ENCODE results near the gene PLCB2. TPM values are rescaled to one million over a fixed set of nuclear protein-coding genes. Genes with fewer than 3 reads are reported as not detected.

Gene PLCB2
- total RNA-seq, 1 donor from 2014 or later = 0.81 TPM

DNA sequence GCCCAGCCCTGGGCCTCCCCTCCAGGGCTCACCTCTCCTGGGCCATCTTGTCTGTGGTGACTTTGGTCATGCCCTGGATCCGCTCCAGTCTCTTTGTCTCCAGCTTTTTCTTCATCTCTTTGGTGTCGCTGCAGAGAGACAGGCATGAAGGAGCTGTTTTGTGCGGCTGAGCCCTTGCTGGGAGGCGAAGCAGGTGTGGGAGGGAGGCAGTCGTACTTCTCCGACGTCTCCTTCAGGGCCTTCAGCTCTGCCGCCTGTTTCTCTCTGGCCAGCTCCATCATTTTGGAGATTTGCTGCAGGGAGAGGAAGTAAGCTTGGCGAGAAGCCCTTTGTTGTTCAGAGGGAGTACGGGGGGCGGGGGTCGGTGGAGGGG is 17.2 kb downstream of the PLCB2 start:
- TF ChIP-seq, protein P1, sequence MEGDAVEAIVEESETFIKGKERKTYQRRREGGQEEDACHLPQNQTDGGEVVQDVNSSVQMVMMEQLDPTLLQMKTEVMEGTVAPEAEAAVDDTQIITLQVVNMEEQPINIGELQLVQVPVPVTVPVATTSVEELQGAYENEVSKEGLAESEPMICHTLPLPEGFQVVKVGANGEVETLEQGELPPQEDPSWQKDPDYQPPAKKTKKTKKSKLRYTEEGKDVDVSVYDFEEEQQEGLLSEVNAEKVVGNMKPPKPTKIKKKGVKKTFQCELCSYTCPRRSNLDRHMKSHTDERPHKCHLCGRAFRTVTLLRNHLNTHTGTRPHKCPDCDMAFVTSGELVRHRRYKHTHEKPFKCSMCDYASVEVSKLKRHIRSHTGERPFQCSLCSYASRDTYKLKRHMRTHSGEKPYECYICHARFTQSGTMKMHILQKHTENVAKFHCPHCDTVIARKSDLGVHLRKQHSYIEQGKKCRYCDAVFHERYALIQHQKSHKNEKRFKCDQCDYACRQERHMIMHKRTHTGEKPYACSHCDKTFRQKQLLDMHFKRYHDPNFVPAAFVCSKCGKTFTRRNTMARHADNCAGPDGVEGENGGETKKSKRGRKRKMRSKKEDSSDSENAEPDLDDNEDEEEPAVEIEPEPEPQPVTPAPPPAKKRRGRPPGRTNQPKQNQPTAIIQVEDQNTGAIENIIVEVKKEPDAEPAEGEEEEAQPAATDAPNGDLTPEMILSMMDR (conservative IDR thresholded peaks at IDR 0.05; ENCODE audit: low read depth, low read length) = no peak
- H3K4me3 ChIP-seq (ENCODE audit: low read depth, low read length) = no peak overlapping the region
- no peak for DNase-seq (ENCODE audit: low read depth)

DNA sequence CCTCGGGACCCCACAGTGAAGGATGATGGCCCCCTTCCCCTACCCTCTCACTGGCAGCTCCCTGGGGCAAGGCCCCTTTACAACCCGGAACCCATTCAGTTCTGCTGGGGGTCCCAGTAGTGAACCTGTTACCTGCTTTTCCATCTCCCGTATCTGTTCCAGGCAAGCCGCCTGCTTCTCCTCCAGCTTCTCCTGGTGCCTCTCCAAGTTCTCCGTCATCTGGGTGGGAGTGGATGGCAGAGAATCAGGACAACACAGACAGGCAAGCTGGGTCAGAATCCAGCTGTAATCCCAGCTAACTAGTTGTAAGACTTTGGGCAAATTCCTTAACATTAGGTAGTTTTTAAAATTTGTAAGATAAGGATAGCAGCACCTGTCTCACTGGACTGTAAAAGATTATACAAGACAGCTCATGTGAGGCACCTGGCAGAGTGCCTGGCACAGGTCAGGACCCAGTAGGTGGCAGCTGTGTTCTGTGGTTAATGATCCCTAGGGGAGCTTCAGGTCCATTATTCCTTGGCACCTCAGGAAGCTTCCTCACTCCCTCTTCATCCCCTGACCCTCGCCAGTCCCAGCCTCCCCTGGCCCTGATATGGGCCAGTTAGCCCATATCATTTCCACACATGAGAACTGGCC is 18.5 kb downstream of the PLCB2 start:
- DNase-seq (ENCODE audit: low read depth) = peak; percentile 46
- TF ChIP-seq, protein P1 (conservative IDR thresholded peaks at IDR 0.05; ENCODE audit: low read depth, low read length) = peak; percentile 24
- no peak overlapping the region for H3K4me3 ChIP-seq (ENCODE audit: low read depth, low read length)

DNA sequence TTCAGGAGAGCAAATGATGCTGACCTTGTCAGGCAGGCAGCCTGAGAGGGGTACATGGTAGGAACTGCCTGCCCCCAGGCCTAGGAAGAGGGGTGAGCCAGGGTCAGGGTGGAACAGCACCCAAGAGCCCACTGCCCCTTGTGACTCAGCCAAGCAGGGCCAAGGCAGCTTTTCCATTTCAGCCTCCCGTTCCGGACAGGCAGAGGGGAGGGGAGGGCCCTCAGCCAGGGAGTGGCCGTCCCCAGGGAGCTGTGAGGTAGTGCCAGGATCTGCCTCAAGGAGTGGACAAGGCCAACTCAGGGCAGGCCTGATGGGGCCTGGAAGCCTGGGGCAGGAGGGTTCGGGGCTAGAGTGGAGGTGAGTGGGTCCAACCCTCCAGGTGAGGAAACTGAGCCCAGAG is 19.8 kb downstream of the PLCB2 start:
- TF ChIP-seq, protein P1 (conservative IDR thresholded peaks at IDR 0.05; ENCODE audit: low read depth, low read length) = no peak
- H3K4me3 ChIP-seq (ENCODE audit: low read depth, low read length) = no peak overlapping the region
- DNase-seq (ENCODE audit: low read depth) = no peak

DNA sequence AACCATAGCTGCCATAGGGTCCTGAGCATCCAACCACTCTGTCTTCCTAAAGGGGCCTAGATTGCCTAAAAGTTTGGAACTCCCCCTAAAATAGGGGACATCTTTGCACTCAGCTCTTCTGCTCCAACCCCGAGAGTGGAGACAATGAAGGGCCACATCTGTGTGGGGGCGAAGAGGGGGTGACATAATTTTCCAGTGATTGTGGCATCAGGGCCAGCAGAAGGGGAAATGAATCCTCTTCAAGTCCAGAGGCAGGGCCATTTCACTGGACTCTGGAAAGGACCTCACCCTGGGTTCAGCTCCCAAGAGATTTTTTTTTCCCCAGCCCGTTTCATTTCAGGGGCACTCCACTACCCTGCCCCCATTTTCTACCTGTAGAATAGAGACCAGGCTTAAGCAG is 20.2 kb downstream of the PLCB2 start:
- DNase-seq (ENCODE audit: low read depth) = no peak
- TF ChIP-seq, protein P1 (conservative IDR thresholded peaks at IDR 0.05; ENCODE audit: low read depth, low read length) = no peak
- H3K4me3 ChIP-seq (ENCODE audit: low read depth, low read length) = no peak overlapping the region

DNA sequence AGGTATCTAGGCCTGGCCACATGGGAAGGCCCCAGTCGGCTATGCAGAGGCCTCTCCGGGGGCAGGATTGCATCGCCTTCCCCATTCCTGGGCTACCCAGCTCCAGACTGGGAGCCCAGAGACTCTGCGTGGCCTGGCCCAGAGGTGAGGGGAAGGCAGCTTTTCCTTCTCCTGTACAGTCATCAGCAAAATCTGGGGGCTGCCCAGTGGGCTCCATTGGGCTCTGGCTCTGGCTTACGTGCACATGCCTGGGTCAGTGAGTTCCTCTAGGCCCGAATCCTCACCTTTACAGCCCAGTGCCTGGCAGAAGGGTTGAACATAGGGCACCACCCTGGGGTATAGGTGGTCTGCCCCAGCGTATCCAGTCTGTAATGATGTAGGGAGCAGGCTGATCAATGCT is 20.9 kb downstream of the PLCB2 start:
- TF ChIP-seq, protein P1 (conservative IDR thresholded peaks at IDR 0.05; ENCODE audit: low read depth, low read length) = no peak
- DNase-seq (ENCODE audit: low read depth) = no peak
- no peak overlapping the region for H3K4me3 ChIP-seq (ENCODE audit: low read depth, low read length)

DNA sequence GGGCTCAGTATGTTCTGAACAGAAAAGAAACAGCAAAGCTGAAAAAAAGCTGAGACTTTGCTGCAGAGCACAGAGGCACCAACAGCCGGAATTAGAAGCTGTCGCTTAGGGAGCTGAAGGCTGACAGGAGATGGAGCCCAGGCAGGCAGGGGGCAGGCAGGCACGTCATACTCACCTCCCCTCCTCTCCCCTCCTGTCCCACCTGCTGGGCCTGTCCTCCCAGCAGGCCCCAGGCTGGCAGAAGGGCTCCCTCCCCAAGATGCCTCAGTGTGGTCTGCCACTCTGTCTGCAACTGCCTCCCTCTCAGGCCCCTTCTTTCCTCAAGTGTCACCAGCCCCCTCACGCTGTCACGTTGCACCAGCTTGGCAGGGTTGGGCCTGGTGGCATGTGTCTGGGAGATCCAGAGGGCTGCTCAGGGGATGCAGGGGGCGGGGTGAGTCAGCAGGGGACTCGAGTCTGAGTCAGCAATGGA is 21.6 kb downstream of the PLCB2 start:
- TF ChIP-seq, protein P1 (conservative IDR thresholded peaks at IDR 0.05; ENCODE audit: low read depth, low read length) = no peak
- no peak for DNase-seq (ENCODE audit: low read depth)
- H3K4me3 ChIP-seq (ENCODE audit: low read depth, low read length) = no peak overlapping the region

DNA sequence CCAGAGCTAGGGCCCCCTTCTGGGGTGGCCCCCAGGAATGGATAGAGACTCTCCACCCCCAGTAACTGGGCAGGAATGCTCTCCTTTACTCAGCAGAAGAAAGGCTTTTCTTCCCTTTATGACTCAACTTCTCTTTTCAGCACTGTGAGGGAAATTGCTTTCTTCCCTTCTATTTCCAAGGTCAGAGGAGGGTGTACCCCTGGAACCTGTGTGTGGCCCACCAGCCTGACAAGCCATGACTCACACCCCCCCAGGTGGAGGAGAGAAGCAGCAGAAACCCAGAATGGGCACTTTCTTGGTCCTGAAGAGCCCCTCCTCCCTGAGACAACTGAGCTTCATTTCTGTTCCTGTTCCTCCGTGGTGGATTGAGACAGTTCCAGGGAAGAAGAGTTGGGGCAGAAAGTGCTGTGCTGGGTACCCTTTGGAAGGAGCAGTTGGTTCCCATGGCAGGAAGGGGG is 22.2 kb downstream of the PLCB2 start:
- H3K4me3 ChIP-seq (ENCODE audit: low read depth, low read length) = no peak overlapping the region
- DNase-seq (ENCODE audit: low read depth) = no peak
- TF ChIP-seq, protein P1 (conservative IDR thresholded peaks at IDR 0.05; ENCODE audit: low read depth, low read length) = no peak
